Measurements from ENCODE around the gene PIP5K1C.

The PIP5K1C gene

GRCh38 chr19:3625996-3626472 is 74.2 kb downstream of the PIP5K1C start:
- DNase-seq (ENCODE audit: low read depth) = no peak

- no peak for DNase-seq (ENCODE audit: low read depth)
Measured at GRCh38 chr19:3623716-3624115, 76.6 kb downstream of the PIP5K1C start.

DNA sequence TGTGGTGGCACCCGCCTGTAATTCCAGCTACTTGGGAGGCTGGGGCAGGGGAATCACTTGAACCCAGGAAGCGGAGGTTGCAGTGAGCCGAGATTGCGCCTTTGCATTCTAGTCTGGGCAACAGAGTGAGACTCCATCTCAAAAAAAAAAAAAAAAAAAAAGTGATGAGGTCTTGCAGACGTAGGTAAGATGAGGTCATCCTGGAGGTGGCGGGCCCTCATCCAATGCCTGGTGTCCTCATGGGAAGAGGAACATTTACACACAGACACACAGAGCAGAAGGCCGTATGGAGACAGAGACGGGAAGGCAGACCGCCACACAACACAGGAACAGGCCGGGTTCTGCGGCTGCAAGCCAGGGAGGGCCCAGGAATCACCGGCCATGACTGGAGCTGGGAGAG is 78.0 kb downstream of the PIP5K1C start:
- DNase-seq (ENCODE audit: low read depth) = no peak

GRCh38 chr19:3621689-3622088 is 78.6 kb downstream of the PIP5K1C start:
- no peak for DNase-seq (ENCODE audit: low read depth)

GRCh38 chr19:3620817-3621547 is 79.3 kb downstream of the PIP5K1C start:
- DNase-seq (ENCODE audit: low read depth) = no peak

DNA sequence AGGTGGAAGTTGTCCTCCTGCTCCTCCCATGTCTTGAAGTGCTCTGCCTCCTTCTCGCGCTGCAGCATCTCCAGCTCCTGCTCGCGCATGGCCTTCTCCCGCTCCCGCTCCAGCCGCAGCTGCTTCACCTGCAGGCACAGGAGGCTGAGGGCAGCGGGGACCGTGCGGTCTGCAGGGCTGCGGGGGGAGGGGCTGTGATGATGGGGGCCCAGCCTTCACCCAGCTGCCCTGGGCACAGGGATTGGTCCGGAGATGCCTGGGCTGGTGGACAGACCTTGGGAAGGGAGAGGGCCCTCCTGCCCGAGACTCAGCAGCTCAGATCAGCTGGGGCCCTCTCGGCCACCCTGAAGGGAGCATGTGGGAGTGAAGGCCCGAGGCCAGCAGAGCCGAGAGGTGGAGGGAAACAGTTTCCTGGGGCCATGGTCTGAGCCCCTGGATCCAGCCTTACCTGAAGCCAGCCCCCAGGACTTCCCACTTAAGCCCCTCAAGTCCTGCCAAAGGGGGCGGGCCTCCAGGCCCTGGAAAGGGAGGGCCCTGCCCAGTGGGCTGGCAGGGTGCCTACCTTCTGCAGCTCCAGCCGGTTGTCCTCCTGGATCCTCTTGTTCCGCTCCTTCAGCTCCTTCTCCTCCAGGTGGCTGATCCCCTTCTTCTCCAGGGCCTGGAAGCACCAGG is 80.0 kb downstream of the PIP5K1C start:
- no peak for DNase-seq (ENCODE audit: low read depth)

DNA sequence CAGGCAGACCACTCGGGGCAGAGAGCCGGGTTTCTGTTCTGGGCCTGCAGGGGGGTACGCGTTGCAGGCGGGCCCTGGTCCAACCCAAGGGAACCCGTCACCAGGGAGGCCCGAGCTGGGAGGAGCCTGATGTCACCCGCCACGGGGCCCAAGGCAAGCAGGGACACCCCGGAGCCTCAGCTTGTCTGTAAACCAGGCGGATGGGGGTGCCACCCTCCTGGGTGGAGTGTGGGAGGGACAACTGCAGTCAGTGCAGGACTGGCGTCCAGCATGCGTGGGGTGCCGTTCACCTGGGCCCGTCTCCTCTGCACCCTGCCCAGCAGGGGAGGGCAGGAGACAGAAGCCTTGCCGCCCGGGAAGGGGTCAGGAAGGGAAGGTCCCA is 80.6 kb downstream of the PIP5K1C start:
- no peak for DNase-seq (ENCODE audit: low read depth)

- no peak for DNase-seq (ENCODE audit: low read depth)
Measured at GRCh38 chr19:3618811-3619630, 81.2 kb downstream of the PIP5K1C start.

GRCh38 chr19:3618144-3618810 is 82.0 kb downstream of the PIP5K1C start:
- DNase-seq (ENCODE audit: low read depth) = peak; percentile 71

DNA sequence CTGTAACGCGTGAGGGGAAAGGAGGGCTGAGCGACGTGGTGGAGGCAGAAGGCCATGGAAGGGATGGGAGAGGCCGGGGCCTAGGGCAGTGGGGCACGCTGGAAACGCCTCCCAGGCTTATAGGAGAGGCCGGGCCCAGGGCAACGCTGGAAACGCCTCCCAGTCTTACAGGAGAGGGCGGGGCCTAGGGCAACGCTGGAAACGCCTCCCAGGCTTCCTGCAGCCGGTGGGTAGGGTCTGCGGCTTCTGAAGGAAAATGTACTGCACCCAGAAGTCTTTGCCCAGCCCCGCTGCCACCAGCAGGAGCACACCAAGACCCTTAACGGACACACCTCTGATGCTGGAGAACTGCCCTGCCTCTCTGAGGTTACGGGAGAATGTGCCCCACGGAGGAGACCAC is 82.8 kb downstream of the PIP5K1C start:
- DNase-seq (ENCODE audit: low read depth) = no peak

GRCh38 chr19:3615524-3616135 is 84.6 kb downstream of the PIP5K1C start:
- DNase-seq (ENCODE audit: low read depth) = no peak

GRCh38 chr19:3614858-3615505 is 85.3 kb downstream of the PIP5K1C start:
- DNase-seq (ENCODE audit: low read depth) = no peak

GRCh38 chr19:3613818-3614661 is 86.2 kb downstream of the PIP5K1C start:
- DNase-seq (ENCODE audit: low read depth) = no peak

GRCh38 chr19:3612901-3613741 is 87.1 kb downstream of the PIP5K1C start:
- DNase-seq (ENCODE audit: low read depth) = no peak

- no peak for DNase-seq (ENCODE audit: low read depth)
Measured at GRCh38 chr19:3612330-3612729, 87.9 kb downstream of the PIP5K1C start.

GRCh38 chr19:3611841-3612240 is 88.4 kb downstream of the PIP5K1C start:
- DNase-seq (ENCODE audit: low read depth) = no peak

GRCh38 chr19:3610745-3611717 is 89.2 kb downstream of the PIP5K1C start:
- DNase-seq (ENCODE audit: low read depth) = no peak
